Measurements from ENCODE around the gene GPR17. TPM values are rescaled to one million over a fixed set of nuclear protein-coding genes. Genes with fewer than 3 reads are reported as not detected.

Gene GPR17
- total RNA-seq, 1 experiment from 2014 or later = 0.35 TPM

- Histone ChIP-seq H3K18ac (ENCODE audit: insufficient read length, low read depth, low read length) (no peak overlapping the region), H3K4me2 (ENCODE audit: insufficient read depth, insufficient read length, low read length) (no peak overlapping the region), H3K14ac (ENCODE audit: insufficient read depth, low read length) (0 out of 2 replicates have a peak overlapping the region, but pooled peaks have one; percentile 18), H2AFZ (ENCODE audit: low read length) (no peak overlapping the region), H3K4ac (ENCODE audit: low read depth, low read length) (no peak overlapping the region), H3K23ac (ENCODE audit: insufficient read length, low read depth, low read length) (no peak overlapping the region), H4K8ac (replicated peaks; ENCODE audit: insufficient read length, low read depth, low read length) (no peak overlapping the region), H2AK5ac (ENCODE audit: insufficient read length, low read length) (no peak overlapping the region), H2BK20ac (ENCODE audit: low read depth, low read length, poor library complexity, severe bottlenecking) (no peak overlapping the region), H3K79me2 (ENCODE audit: insufficient read depth, low read length) (no peaks in the 10 kb centered on the region), H3K27me3 (ENCODE audit: insufficient read depth, low read length) (no peaks in the 10 kb centered on the region), H3K56ac (ENCODE audit: insufficient read length, low read depth, low read length) (no peak overlapping the region), H4K20me1 (ENCODE audit: control insufficient read depth, insufficient read depth, insufficient read length) (no peaks in the 10 kb centered on the region), H4K5ac (ENCODE audit: insufficient read length, low read depth, low read length) (no peak overlapping the region), H3K9me3 (ENCODE audit: control insufficient read depth, low read depth, low read length) (no peaks in the 10 kb centered on the region), H3T11ph (ENCODE audit: low read length) (no peak overlapping the region), H2BK120ac (ENCODE audit: low read depth, low read length, poor library complexity, severe bottlenecking) (no peak overlapping the region), H2BK12ac (ENCODE audit: insufficient read length, low read depth, low read length) (no peak overlapping the region), H4K91ac (ENCODE audit: insufficient read length, low read depth, low read length) (no peak overlapping the region), H3K23me2 (ENCODE audit: insufficient read length, low read depth, low read length, poor library complexity, severe bottlenecking) (peaks cover 4% of the 10 kb centered on the region), H3K4me1 (ENCODE audit: insufficient read depth, low read length) (no peaks in the 10 kb centered on the region), H2BK15ac (ENCODE audit: low read depth, low read length) (no peak overlapping the region), H3K79me1 (ENCODE audit: insufficient read depth, low read depth, low read length, poor library complexity, severe bottlenecking) (no peaks in the 10 kb centered on the region), H2BK5ac (ENCODE audit: insufficient read length, low read length) (no peak overlapping the region), H3K27ac (ENCODE audit: insufficient read length, low read depth, low read length) (no peak overlapping the region), H3K9ac (ENCODE audit: extremely low read depth, insufficient read length, low read length) (no peak overlapping the region)
- H3K4me3 Mint-ChIP-seq = no peak overlapping the region
- H3K36me3 Mint-ChIP-seq (ENCODE audit: insufficient read depth in 1 of 3, low read depth in 3 of 3) = no peaks in the 10 kb centered on the region
- H3K27ac Mint-ChIP-seq = no peak overlapping the region
- TF ChIP-seq CTCF (conservative IDR thresholded peaks at IDR 0.05) = no peak
- H3K9me3 Mint-ChIP-seq = no peaks in the 10 kb centered on the region
- peaks cover 5% of the 10 kb centered on the region for H3K27me3 Mint-ChIP-seq (ENCODE audit: low read depth)
- peaks cover 11 to 20% of the 10 kb centered on the region in 2 experiments for H3K4me1 Mint-ChIP-seq
- no peak for DNase-seq
- no CpG with 5 or more reads among the region's 24 CpGs for WGBS (ENCODE audit: extremely low coverage, insufficient read length, low lambda C conversion rate)
Measured at GRCh38 chr2:127654084-127654837, 8.3 kb downstream of the GPR17 start.

Data from H9 (cell line).